Esophagus squamous epithelium (tissue), 5 donors: ENCODE measurements around the gene CCNL2. TPM values are rescaled to one million over a fixed set of nuclear protein-coding genes. Genes with fewer than 3 reads are reported as not detected.

Experiments used
- DNase-seq: peaks from one replicate; lab custom pipeline; 2025; lab: John Stamatoyannopoulos, UW
- H3K27ac ChIP-seq, 4 donors: fragments of 200-600 bp; sonication (generic); one replicate each; pipeline ENCODE4 v1.5.1; 2016 to 2019; ENCODE audit warnings: mild to moderate bottlenecking in 1 of 4
- H3K27me3 ChIP-seq, 4 donors: fragments of 200-600 bp; sonication (generic); 1 replicate in 3 of 4; 2 replicates in 1 of 4; pipeline versions ENCODE4 v1.5.1 to v1.6.0; 2017 to 2021; ENCODE audit warnings: antibody characterized with exemption in 1 of 4
- H3K36me3 ChIP-seq, 3 donors: fragments of 200-600 bp; sonication (generic); one replicate each; pipeline ENCODE4 v1.5.1; 2016 to 2019
- H3K4me1 ChIP-seq, 3 donors: fragments of 200-600 bp; sonication (generic); one replicate each; pipeline ENCODE4 v1.5.1; 2017 to 2019
- H3K4me3 ChIP-seq, 4 donors: fragments of 200-600 bp; sonication (generic); 1 replicate in 3 of 4; 2 replicates in 1 of 4; pipeline ENCODE4 v1.5.1; 2016 to 2019; ENCODE audit warnings: mild to moderate bottlenecking in 2 of 4, moderate library complexity in 1 of 4
- H3K9me3 ChIP-seq, 3 donors: fragments of 200-600 bp; sonication (generic); one replicate each; pipeline ENCODE4 v1.5.1; 2016 to 2019
- CTCF ChIP-seq, 6 experiments: fragments of 450-650 bp in 4 of 6; fragments of 200-600 bp in 2 of 6; sonication (generic) in 2 of 6; IDR thresholded peaks; one replicate each; pipeline ENCODE4 v1.5.1; 2016 to 2019; ENCODE audit warnings: antibody characterized with exemption in 6 of 6, mild to moderate bottlenecking in 4 of 6, moderate library complexity in 4 of 6
- POLR2A ChIP-seq, 4 donors: fragments of 450-650 bp; IDR thresholded peaks; one replicate each; pipeline ENCODE4 v1.6.1; 2017; ENCODE audit warnings: antibody characterized with exemption in 4 of 4, mild to moderate bottlenecking in 4 of 4, moderate library complexity in 3 of 4
- WGBS, 2 donors: methylation state at CpG; one replicate each; pipeline ENCODE4 v1.1.5; 2018; 5-methylcytosine and 5-hydroxymethylcytosine counted together
- intact Hi-C: fragments of 100-400 bp; cut with DNase I; formaldehyde crosslinking; loops from one replicate; pipeline ENCODE4 v1.15.0; 2022
- total RNA-seq, 4 donors: library from RNA; depleted of rRNA; stranded (reverse); fragments of >200 nt; gene quantifications; one replicate each; pipeline ENCODE4 v1.1.0, GENCODE V29; 2016
- donor health status: DM: yes; HTN: yes; CAD: no.

The CCNL2 gene
- total RNA-seq, 4 donors from 2014 or later: 42.5 to 213 (median 104) TPM

DNA sequence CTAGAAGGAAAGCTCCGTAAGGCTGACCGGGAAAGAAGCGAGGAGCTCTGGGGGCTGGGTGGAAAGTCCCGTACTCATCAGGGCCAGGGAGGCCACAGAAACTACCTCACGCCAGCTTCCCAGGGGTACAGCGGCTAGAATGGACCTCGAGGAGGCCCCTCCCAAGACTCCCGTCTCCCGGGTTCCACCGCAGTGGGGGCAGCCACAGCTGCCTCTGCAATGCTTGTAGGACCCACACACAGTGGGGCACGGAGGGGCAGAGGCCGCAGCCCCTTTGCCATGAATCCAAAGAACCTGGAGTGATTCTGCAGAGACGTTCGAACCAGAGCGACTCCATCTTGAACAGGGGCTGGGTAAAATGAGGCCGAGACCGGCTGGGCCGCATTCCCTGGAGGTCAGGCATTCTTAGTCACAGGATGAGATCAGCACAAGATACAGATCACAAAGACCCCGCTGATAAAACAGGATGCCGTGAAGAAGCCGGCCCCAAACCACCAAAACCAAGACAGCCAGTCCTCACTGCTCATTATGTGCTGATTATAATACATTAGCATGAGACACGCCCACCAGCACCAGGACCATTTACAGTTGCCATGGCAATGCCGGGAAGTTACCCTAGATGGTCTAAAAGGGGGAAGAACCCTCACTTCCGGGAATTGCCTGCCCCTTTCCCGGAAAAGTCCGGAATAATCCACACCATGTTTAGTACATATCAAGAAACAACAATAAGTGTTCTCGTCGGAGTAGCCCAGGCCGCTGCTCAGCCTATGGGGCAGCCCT lies 23.5 kb upstream of the CCNL2 start:
- intact Hi-C loops: no loop called here
- Histone ChIP-seq H3K27ac (peak overlapping the region in 3 of 4 donors; percentile 49 to 89 (median 66)), H3K9me3 (no peaks in the 10 kb centered on the region), H3K4me3 (no peak overlapping the region), H3K4me1 (peaks cover 37 to 81% (median 48%) of the 10 kb centered on the region in 3 donors), H3K36me3 (no peaks in the 10 kb centered on the region), H3K27me3 (peaks cover 0 to 36% (median 0%) of the 10 kb centered on the region in 4 donors)
- TF ChIP-seq CTCF (IDR thresholded peaks at IDR 0.05) (no peak), POLR2A (IDR thresholded peaks at IDR 0.05) (no peak)
- DNase-seq: no peak
- WGBS, 2 donors: 61 to 64% methylated on average over 15 to 19 of the region's 29 CpGs

DNA sequence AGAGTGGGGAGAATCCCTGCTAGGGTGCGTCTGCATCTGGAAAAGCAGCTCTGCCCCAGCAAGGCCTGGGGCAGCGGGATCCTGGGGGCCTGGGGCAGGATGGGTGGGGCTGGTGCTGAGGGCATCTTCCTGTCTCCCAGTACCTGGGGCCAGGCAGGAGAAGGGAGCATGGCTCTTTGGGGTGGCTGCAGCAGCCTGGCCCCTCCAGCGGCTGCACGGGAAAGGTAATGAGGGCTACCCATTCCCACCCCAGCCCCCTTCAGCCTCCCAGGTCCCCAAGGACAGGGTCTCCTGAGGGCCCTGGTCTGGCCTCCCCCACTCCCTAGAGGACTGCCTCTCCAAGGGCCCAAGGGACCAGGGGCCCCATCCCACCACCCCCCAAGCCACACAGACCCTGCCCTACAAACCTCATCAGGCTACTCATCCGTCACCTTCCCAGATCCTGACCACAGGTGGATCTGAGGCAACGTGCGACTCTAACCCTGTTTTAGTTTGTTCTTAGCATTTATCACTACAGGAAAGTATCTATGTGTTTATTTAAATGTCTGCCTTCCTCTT lies 22.9 kb upstream of the CCNL2 start:
- H3K27ac ChIP-seq: peak overlapping the region; percentile 66 to 89 (median 80)
- H3K4me1 ChIP-seq: peaks cover 37 to 81% (median 48%) of the 10 kb centered on the region in 3 donors
- 72 to 83% methylated on average over 3 to 5 of the region's 7 CpGs for WGBS, 2 donors
- intact Hi-C loops: no loop called here
- H3K27me3 ChIP-seq: peaks cover 0 to 30% (median 0%) of the 10 kb centered on the region in 4 donors
- H3K4me3 ChIP-seq: no peak overlapping the region
- no peaks in the 10 kb centered on the region for H3K36me3 ChIP-seq
- TF ChIP-seq CTCF (IDR thresholded peaks at IDR 0.05) (no peak), POLR2A (IDR thresholded peaks at IDR 0.05) (no peak)
- DNase-seq: no peak
- H3K9me3 ChIP-seq: no peaks in the 10 kb centered on the region

DNA sequence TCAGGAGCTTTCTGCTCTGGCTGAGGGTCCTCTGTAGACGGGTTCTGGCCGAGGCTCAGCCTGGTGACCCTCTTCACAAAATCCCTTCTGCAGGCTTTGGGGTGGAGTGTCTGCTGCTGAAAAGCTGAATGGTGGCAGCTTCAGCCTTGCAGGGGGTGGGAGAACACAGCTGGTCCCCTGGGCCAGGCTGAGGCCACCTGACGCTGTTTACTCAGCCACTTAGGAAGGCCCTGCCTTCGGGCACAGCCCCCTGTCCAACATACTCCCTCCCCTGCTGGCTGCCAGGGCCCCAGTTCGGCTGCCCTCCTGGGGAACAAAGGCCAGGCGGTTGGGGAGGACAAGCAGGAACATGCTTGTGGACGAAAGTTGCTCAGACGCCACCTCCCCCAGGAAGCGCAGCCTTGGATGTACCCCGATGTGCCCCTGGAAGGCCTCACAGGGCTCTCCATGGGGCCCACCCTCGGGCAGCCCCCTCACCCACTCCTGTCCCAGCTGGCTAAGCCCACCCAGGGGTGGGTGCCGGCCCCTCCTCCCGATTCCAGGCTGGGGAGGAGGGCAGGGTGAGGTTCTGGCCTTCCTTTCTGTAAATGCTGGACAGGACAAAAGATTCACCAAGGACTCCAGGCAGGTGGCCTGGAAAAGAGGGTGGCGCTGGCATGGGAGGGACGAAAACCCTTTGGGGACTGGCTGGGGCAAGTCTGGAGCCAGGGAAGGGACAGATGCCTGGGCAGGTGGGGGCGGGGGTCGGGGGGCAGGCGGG lies 22.2 kb upstream of the CCNL2 start, which contains the start of gene ANKRD65:
Gene ANKRD65, minus strand, starts transcription at position 130 of the 760 bp plus-strand sequence. CDS start 271 bp downstream, outside the sequence.
- DNase-seq: no peak
- intact Hi-C loops: no loop called here
- Histone ChIP-seq H3K36me3 (no peaks in the 10 kb centered on the region), H3K4me3 (peak within 1 kb of the TSS; percentile 39 to 69 (median 52)), H3K27ac (peak within 1 kb of the TSS; percentile 66 to 89 (median 80)), H3K27me3 (peaks cover 0 to 23% (median 0%) of the 10 kb centered on the region in 4 donors), H3K4me1 (peaks cover 37 to 80% (median 45%) of the 10 kb centered on the region in 3 donors), H3K9me3 (no peaks in the 10 kb centered on the region)
- TF ChIP-seq POLR2A (IDR thresholded peaks at IDR 0.05) (no peak), CTCF (IDR thresholded peaks at IDR 0.05) (no peak)
- WGBS, 2 donors: 36% methylated on average over 6 of the region's 18 CpGs; no CpG with 5 or more reads in 1 of the 2 donors

- Histone ChIP-seq H3K27me3 (peaks cover 0 to 17% (median 0%) of the 10 kb centered on the region in 4 donors), H3K27ac (peak overlapping the region; percentile 66 to 89 (median 80)), H3K36me3 (no peaks in the 10 kb centered on the region), H3K4me3 (peak overlapping the region; percentile 39 to 69 (median 52)), H3K9me3 (no peaks in the 10 kb centered on the region), H3K4me1 (peaks cover 37 to 74% (median 42%) of the 10 kb centered on the region in 3 donors)
- intact Hi-C loops: no loop called here
- WGBS, 2 donors: 42 to 52% methylated on average over 2 to 5 of the region's 12 CpGs
- no peak for DNase-seq
- TF ChIP-seq CTCF (IDR thresholded peaks at IDR 0.05) (no peak), POLR2A (IDR thresholded peaks at IDR 0.05) (no peak)
These were observed 21.6 kb upstream of the CCNL2 start for GRCh38 chr1:1420654-1421141.
